GM19023 (cell line): Measurements from ENCODE around the gene ARHGEF19.

Source experiments
- ATAC-seq: cut with Tn5 transposase; IDR thresholded peaks from one replicate; pipeline ENCODE4 v1.9.1; 2021; ENCODE audit warnings: mild to moderate bottlenecking, moderate library complexity; ENCODE audit not compliant: unreplicated experiment

ARHGEF19 gene

DNA sequence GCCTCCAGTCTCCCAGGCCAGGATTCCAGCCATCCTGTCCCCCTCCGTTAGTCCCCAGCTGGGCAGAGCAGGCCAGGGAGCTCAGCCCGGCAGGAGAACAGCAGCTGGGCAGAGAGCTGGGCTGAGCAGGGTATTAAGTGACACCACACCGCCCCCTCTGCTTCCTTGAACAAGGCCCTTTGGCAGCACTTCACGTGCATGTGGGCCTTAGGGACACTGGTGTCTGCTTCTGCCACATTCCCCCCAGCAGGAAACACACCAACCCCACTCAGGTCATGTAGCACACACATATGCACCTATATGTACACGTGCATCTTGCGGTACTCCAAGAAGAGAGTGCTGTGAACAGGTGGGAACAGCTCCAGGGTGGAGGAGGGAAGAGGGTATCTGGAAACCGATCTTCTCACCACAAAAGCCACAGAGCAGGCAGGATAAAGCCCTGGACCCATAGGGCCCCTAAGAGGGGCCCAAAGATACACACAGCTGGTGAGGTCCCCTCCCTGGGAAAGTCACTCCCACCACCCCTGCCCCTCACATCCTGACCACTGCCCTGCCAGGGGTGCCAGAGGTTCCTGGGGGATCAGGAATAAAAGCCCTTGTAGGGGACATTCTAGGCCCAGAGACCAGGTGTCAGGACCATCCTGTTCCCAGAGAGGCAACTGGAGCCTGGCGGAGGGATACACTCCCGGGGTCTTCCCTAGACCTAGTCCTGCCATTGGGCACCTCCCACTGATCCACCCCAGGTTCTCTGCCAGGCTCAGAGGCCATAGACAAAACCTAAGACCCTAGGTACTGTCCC is 61.1 kb downstream of the ARHGEF19 start:
- ATAC-seq, result no peak

DNA sequence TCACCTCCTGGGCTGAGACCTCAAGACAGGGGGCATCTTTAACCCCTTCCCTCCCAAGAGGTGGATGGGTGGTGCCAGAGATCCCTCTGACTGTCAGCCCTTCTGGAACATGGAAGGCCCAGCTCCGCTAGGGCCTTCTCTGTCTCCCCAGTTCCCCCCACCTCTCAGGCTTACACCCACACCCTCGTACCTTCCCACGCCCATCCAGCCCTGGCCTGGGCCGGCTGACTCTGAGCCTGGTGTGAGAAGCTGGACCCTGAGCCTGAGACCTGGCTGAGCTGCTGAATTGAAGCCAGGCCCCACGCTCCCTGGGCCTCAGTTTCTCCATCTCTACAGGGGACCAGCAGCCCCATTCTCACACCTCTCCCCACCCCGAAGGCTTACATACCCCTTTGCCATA is 61.9 kb downstream of the ARHGEF19 start:
- ATAC-seq, result no peak

DNA sequence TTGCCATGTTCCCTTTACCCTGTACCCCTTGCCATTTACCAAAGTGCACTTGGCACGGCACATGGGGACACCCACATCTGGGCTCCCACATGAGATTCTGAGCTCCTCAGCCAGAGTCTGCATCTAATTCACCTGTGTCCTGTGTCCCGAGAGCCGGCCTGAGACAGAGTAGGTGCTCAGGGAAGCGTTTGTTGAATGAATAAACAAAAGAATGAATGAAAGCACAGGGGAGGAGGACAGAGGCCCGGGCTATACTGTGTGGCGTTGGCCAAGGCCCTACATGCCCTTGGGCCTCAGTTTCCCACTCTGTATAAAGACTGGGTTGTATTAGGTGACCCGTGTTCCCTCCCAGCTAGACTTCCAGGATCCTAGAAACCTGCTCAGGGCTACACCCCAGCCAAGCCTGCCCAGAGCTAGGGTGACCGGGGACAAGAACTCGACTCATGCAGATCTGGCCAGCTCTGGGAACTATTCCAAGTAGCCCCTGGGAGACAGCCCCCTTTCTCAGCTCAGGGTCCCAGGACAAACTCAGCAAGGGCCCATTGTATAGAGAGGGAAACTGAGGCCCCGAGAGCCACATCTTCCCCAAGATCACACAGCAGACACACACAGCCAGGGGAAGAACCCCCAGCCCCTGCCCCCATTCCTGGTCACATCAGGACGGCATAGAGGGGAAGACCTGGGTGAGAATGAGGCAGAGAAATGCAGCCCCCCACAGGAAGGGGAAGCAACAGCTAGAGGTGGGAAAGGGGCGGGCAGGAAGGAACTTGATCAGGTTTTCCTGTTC is 62.6 kb downstream of the ARHGEF19 start:
- ATAC-seq, result no peak

DNA sequence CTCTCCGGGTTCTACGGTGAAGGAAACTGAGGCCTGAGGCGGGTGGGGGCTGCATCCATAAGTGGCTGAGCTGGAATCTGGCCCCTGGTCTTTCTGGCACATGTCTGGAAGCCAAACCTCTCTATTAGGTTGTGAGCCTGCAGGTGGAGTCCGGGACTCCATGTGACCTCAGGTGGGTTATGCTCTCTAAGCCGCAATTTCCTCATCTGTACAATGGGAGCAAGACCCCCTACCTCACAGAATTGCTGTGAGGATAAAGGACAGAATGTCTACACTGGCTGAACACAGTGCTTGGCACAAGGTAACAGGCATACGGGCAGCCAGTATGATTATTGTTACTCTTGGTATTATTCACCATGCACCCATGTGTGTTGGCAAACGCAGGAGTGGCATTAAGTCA is 63.3 kb downstream of the ARHGEF19 start:
- ATAC-seq, result no peak

DNA sequence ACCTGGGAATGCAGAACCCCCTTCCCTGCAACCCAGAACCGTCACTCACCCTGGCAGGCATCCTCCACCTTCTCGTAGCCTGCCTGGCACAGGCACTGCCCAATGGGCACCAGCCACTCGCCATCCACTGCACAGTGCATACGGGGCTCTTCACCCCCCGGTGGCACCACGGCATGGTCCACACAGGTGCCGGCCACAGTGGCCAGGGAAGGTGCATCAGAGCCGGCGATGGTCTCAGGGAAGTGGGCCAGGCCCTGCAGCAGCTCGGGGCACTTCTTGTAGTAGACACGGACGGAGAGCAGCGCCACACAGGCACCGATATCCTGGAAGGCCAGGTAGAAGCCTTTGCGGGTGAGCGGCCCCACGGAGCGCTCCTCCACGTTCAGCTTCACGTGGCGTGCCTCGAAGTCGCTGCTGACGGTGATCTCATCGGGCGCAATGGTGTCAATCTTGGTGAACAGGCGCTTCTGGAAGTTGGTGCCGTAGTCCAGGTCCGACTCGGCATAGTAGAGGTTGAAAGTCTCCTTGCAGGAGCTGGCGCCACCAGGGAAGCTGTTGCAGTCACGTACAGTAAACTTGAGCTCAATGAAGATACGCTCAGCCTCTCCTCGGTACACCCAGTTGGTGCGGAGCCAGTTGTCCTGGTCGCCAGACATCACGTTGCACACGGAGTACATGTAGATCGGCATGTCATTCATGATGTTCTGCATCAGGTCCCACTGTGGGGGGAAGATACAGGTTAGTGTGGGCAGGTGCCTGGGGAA is 63.9 kb downstream of the ARHGEF19 start:
- ATAC-seq, result no peak
